ENCODE data around the gene GRWD1. TPM values are rescaled to one million over a fixed set of nuclear protein-coding genes. Genes with fewer than 3 reads are reported as not detected.
"Not testable (repeated sequence)": the region's sequence is repeated elsewhere in the genome, so short reads cannot be mapped to it uniquely, and the experiment has no call there.

The GRWD1 gene
- total RNA-seq, 1 donor from 2014 or later = 34.0 TPM

DNA sequence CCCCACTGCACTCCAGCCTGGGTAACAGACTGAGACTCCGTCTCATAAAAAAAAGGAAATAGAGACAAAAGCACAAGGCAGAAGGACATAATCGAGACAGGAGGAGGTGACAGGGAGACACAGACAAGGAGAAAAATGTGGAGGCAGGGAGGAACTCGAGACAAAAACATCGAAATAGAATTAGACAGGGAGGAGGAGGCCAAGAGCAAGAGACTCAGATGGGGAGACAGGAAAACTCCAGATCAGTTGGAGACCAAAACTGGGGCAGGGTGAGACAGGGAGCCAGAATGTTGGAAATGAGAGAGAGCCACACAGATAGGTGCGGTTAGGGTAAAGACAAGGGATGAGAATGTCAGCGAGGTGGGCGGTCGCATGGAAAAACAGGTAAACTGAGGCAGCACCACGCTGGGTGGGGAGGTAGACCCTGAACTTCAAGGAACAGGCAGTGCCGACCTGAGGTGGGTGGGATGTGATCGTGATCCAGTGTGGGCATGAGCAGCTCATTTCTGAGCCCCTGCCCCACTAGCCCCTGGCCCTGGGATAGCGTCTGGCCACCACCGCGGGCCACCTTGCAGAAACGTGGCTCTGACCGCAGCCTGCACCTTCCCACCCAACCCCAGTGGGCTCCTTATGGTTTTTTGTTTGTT, 38.6 kb downstream of the GRWD1 start:
- peaks cover 15% of the 10 kb centered on the region for H3K36me3 Mint-ChIP-seq
- TF ChIP-seq, protein P1, sequence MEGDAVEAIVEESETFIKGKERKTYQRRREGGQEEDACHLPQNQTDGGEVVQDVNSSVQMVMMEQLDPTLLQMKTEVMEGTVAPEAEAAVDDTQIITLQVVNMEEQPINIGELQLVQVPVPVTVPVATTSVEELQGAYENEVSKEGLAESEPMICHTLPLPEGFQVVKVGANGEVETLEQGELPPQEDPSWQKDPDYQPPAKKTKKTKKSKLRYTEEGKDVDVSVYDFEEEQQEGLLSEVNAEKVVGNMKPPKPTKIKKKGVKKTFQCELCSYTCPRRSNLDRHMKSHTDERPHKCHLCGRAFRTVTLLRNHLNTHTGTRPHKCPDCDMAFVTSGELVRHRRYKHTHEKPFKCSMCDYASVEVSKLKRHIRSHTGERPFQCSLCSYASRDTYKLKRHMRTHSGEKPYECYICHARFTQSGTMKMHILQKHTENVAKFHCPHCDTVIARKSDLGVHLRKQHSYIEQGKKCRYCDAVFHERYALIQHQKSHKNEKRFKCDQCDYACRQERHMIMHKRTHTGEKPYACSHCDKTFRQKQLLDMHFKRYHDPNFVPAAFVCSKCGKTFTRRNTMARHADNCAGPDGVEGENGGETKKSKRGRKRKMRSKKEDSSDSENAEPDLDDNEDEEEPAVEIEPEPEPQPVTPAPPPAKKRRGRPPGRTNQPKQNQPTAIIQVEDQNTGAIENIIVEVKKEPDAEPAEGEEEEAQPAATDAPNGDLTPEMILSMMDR (IDR thresholded peaks at IDR 0.05; ENCODE audit: unreplicated experiment) = no peak
- no peak for DNase-seq (ENCODE audit: low spot score in 2 of 2, unreplicated experiment in 2 of 2)
- H3K4me1 Mint-ChIP-seq = peaks cover 14% of the 10 kb centered on the region
- no peak overlapping the region for H3K4me3 Mint-ChIP-seq
- H3K27me3 Mint-ChIP-seq (ENCODE audit: low read depth) = no peaks in the 10 kb centered on the region
- no peaks in the 10 kb centered on the region for H3K9me3 Mint-ChIP-seq
- peak overlapping the region; percentile 15 for H3K27ac Mint-ChIP-seq

DNA sequence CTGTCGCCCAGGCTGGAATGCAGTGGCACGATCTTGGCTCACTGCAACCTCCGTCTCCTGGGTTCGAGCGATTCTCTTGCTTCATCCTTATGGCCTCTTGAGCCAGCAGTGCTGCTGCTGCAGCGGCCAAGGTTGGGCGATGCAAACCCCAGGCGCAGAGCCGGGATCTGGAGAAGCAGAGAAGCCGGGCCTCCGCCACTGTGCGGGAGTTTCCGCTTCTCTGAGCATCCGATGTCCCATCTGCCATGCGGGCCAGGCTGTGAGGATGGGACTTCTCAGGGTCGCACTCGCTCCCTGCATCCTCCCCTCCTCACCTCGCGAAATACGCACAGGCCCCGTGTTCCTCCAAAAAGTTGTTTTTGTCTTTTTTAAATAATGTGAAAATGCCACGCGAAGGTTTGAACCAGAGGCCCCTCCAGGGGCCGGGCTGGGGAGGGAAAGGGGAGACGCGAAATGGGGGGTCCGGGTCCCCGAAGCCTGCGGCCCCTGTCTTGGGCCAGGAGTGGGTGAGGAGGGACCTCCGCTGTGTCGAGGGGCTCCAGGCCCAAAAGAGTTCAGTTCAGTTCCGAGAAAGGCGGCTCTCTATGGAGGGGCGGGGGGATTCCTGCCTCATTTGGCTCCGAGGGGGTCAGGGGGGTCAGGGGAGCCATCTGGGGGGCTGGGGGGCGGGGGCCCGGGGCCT, 39.3 kb downstream of the GRWD1 start:
- Mint-ChIP-seq H3K9me3 (no peaks in the 10 kb centered on the region), H3K27me3 (ENCODE audit: low read depth) (no peaks in the 10 kb centered on the region), H3K36me3 (peaks cover 9% of the 10 kb centered on the region), H3K4me1 (peaks cover 14% of the 10 kb centered on the region), H3K4me3 (no peak overlapping the region), H3K27ac (no peak overlapping the region)
- DNase-seq (ENCODE audit: low spot score in 2 of 2, unreplicated experiment in 2 of 2) = no peak
- TF ChIP-seq, protein P1 (IDR thresholded peaks at IDR 0.05; ENCODE audit: unreplicated experiment) = no peak

DNA sequence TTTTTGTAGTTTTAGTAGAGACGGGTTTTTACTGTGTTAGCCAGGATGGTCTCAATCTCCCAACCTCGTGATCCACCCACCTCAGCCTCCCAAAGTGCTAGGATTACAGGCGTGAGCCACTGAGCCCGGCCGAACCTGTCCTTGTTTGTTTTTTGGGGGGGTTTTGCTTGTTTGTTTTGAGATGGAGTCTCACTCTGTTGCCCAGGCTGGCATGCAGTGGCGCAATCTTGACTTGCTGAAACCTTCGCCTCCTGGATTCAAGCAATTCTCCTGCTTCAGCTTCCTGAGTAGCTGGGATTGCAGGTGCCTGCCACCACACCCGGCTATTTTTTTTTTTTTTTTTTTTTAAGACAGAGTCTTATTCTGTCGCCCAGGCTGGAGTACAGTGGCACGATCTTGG, 40.9 kb downstream of the GRWD1 start:
- not testable (repeated sequence) for H3K36me3 Mint-ChIP-seq; H3K9me3 Mint-ChIP-seq; H3K27me3 Mint-ChIP-seq (ENCODE audit: low read depth); DNase-seq (ENCODE audit: low spot score in 2 of 2, unreplicated experiment in 2 of 2); H3K4me3 Mint-ChIP-seq; H3K27ac Mint-ChIP-seq
- peaks cover 22% of the 10 kb centered on the region for H3K4me1 Mint-ChIP-seq

DNA sequence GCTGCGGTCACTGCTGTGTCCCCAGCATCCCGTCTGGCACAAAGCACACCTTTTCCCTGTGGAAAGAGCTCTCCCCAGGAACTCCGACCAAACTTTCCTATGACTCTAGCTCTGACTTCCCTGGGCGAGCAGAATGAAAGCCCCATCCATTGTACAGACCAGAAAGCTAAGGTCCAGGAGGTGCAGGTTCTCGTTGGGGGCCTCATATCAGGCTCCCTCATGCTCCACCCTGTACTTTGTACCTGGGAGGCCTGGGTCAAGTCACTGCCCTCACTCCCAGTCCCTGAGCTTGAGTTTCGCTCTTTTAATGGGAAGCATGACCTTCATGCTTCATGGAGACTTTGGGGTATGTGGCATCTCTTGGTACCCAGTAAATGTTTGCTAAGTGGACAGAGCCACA, 41.8 kb downstream of the GRWD1 start:
- H3K4me1 Mint-ChIP-seq = peaks cover 29% of the 10 kb centered on the region
- H3K27ac Mint-ChIP-seq = no peak overlapping the region
- peaks cover 9% of the 10 kb centered on the region for H3K36me3 Mint-ChIP-seq
- TF ChIP-seq, protein P1 (IDR thresholded peaks at IDR 0.05; ENCODE audit: unreplicated experiment) = no peak
- H3K9me3 Mint-ChIP-seq = no peaks in the 10 kb centered on the region
- no peak for DNase-seq (ENCODE audit: low spot score in 2 of 2, unreplicated experiment in 2 of 2)
- H3K4me3 Mint-ChIP-seq = no peak overlapping the region
- peaks cover 6% of the 10 kb centered on the region for H3K27me3 Mint-ChIP-seq (ENCODE audit: low read depth)

DNA sequence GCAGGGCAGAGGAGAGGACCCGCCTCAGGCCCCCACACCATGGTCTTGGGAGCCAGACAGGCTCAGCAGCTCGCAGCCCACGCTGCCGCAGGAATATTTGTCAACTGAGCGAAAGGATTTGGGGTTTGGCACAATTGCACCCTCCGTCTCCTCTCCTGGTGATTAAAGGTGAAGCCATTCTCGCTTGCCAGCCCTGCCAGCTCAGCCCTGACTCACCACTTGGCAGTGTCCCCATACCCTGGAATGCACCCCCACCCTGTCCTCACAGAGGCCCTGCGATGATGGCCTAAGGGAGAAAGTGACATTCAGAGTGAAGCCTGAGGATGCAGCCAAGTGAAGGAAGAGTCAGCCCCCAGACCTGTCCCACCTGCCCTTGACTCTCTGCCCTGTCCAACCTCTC, 42.2 kb downstream of the GRWD1 start:
- Mint-ChIP-seq H3K27me3 (ENCODE audit: low read depth) (peaks cover 7% of the 10 kb centered on the region), H3K4me1 (peaks cover 31% of the 10 kb centered on the region), H3K27ac (peak overlapping the region; percentile 66), H3K9me3 (no peaks in the 10 kb centered on the region), H3K4me3 (no peak overlapping the region), H3K36me3 (peaks cover 9% of the 10 kb centered on the region)
- no peak for DNase-seq (ENCODE audit: low spot score in 2 of 2, unreplicated experiment in 2 of 2)
- TF ChIP-seq, protein P1 (IDR thresholded peaks at IDR 0.05; ENCODE audit: unreplicated experiment) = no peak

DNA sequence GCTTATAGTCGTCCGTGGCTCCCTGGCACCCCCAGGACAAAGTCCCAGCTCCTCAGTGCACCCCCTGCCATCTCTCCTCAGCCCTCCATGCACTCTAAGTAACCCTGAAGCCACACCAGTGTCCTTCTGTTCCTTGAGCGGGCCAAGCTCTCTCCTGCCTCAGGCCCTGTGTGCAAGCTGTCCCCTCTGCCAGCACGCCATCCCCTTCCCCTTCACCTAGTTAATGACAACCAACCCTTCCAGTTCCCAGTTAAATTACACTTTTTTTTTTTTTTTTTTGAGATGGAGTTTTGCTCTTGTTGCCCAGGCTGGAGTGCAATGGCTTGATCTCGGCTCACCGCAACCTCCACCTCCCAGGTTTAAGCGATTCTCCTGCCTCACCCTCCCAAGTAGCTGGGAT, 42.7 kb downstream of the GRWD1 start:
- not testable (repeated sequence) for H3K4me3 Mint-ChIP-seq; H3K27me3 Mint-ChIP-seq (ENCODE audit: low read depth); H3K36me3 Mint-ChIP-seq; H3K9me3 Mint-ChIP-seq; DNase-seq (ENCODE audit: low spot score in 2 of 2, unreplicated experiment in 2 of 2)
- H3K4me1 Mint-ChIP-seq = peaks cover 30% of the 10 kb centered on the region
- peak overlapping the region; percentile 66 for H3K27ac Mint-ChIP-seq

Measured in mesothelial cell of epicardium (in vitro differentiated cells).